Spinal cord (tissue), 10 donors: ENCODE data around the gene PCSK7. TPM values are rescaled to one million over a fixed set of nuclear protein-coding genes. Genes with fewer than 3 reads are reported as not detected.

Experiments used
- DNase-seq, 6 donors: peaks; one replicate each; pipeline versions ENCODE4 v3.0.0 to v3.0.0-alpha.2; 2013 to 2015; ENCODE audit warnings: low spot score in 6 of 6, low read depth in 4 of 6
- H3K27ac ChIP-seq: one replicate; pipeline ENCODE4 v1.5.1; 2013; ENCODE audit warnings: low read depth, low read length, control low read depth
- H3K27me3 ChIP-seq: one replicate; pipeline ENCODE4 v1.6.1; 2013; ENCODE audit warnings: low read length; ENCODE audit not compliant: control insufficient read depth, insufficient read depth
- H3K36me3 ChIP-seq: one replicate; pipeline ENCODE4 v1.6.1; 2013; ENCODE audit warnings: low read length; ENCODE audit not compliant: control insufficient read depth, insufficient read depth
- H3K4me1 ChIP-seq: one replicate; pipeline ENCODE4 v1.6.1; 2013; ENCODE audit warnings: low read length; ENCODE audit not compliant: control insufficient read depth, insufficient read depth
- H3K4me3 ChIP-seq: one replicate; pipeline ENCODE4 v1.5.1; 2013; ENCODE audit warnings: low read depth, low read length, control low read depth
- H3K9me3 ChIP-seq: one replicate; pipeline ENCODE4 v1.6.1; 2013; ENCODE audit warnings: low read length; ENCODE audit not compliant: control insufficient read depth, insufficient read depth
- WGBS: methylation state at CpG from one replicate; pipeline ENCODE4 v1.1.5; 2013; ENCODE audit warnings: missing lambda C conversion rate; ENCODE audit not compliant: insufficient coverage; 5-methylcytosine and 5-hydroxymethylcytosine counted together
- polyA plus RNA-seq, 2 donors: library from polyadenylated mRNA; unstranded; fragments of 120-200 nt; gene quantifications; one replicate each; pipeline ENCODE4 v1.2.1, GENCODE V29; 2013; ENCODE audit not compliant: insufficient read length in 2 of 2
- total RNA-seq, 2 donors: library from RNA; depleted of rRNA in 1 of 2; stranded (reverse); fragments of 120-200 nt in 1 of 2; fragments of >200 nt in 1 of 2; gene quantifications; one replicate each; pipeline versions ENCODE4 v1.2.3 to v1.2.4, GENCODE V29; 2013 to 2014
- donor health status: healthy.

Gene PCSK7
- total and polyA plus RNA-seq, 4 donors = 24.8 to 59.6 (median 32.7) TPM

DNA sequence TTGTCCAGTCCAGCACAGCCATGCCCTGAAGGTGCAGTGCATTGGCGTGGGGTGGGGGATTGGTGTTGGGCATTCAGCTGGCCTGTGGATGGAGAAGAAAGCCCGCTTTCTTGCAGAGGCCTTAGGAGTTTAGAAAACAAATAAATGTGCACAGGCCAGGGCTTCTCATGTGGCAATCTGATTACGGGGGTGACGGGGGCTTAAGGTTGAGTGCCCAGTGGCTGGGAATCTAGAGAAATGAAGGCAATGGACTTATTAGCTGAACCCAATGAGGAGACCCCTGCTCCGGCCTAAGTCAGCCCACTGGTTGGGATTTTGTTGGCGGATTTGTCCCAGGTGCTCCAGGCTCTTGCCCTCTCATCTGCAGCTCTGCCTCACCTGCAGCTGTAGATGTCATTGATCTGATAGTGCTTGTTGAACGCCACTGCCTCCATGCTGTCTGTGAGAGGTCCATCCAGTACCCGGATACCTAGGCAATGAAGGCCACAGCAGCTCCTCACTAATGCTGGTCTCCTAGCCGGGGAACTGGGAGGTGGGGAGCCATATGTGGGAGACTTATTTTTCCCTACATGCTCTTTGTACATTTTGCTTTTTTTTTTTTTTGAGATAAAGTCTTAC lies 6.2 kb downstream of the PCSK7 start:
- Histone ChIP-seq H3K27ac (no peak overlapping the region), H3K9me3 (no peaks in the 10 kb centered on the region), H3K27me3 (no peaks in the 10 kb centered on the region), H3K4me1 (peaks cover 22% of the 10 kb centered on the region), H3K4me3 (no peak overlapping the region), H3K36me3 (peaks cover 85% of the 10 kb centered on the region)
- WGBS = 93% methylated on average over 5 of the region's 9 CpGs
- DNase-seq = no peak

GRCh38 chr11:117223741-117224689 lies 7.9 kb downstream of the PCSK7 start:
- H3K27ac ChIP-seq = no peak overlapping the region
- no peaks in the 10 kb centered on the region for H3K9me3 ChIP-seq
- no peak for DNase-seq
- H3K36me3 ChIP-seq = peaks cover 89% of the 10 kb centered on the region
- H3K4me1 ChIP-seq = peaks cover 27% of the 10 kb centered on the region
- no peaks in the 10 kb centered on the region for H3K27me3 ChIP-seq
- 80% methylated on average over 9 of the region's 17 CpGs for WGBS
- H3K4me3 ChIP-seq = no peak overlapping the region

GRCh38 chr11:117222991-117223740 lies 8.7 kb downstream of the PCSK7 start:
- WGBS = 95% methylated on average over 10 of the region's 14 CpGs
- no peak overlapping the region for H3K27ac ChIP-seq
- no peak overlapping the region for H3K4me3 ChIP-seq
- no peaks in the 10 kb centered on the region for H3K27me3 ChIP-seq
- H3K9me3 ChIP-seq = no peaks in the 10 kb centered on the region
- peaks cover 27% of the 10 kb centered on the region for H3K4me1 ChIP-seq
- DNase-seq = no peak
- H3K36me3 ChIP-seq = peaks cover 88% of the 10 kb centered on the region

DNA sequence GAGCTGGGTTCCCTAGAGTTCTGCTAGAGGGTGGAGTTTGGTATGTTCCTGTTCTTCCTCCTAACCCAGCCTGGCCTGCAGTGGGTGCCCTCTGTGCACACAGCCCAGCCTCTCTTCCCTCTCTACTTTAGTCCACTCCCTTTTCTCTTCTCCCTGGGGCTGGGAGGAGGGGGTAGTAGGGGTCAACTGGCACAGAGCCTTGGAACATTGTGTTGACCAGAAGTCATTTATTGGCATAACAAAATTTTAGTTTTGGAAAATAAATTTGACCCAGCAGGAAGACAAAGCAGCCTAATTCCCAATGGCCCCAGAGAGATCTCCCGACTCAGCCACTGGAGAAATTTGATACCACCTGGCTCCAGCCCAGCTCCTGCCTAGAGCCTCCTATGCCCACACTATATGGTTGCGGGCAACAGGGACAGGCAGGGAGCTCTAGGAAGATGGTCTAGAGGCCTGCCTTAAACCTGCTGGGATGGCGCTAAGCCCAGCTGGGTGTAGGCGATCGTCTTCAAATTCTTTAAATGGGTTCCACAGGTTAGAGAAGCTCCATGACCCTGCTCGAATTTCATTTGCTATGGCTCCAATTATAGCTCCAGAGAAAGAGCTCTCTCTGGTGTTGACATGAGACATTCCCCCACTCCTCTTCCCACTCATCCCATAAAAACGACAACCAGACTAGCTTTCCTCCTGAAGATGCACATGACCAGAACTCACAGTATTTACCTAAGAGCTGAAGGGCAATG lies 9.9 kb downstream of the PCSK7 start:
- H3K4me3 ChIP-seq = no peak overlapping the region
- WGBS = 68% methylated on average over 6 of the region's 7 CpGs
- no peaks in the 10 kb centered on the region for H3K27me3 ChIP-seq
- H3K36me3 ChIP-seq = peaks cover 88% of the 10 kb centered on the region
- no peak for DNase-seq
- no peaks in the 10 kb centered on the region for H3K9me3 ChIP-seq
- peaks cover 27% of the 10 kb centered on the region for H3K4me1 ChIP-seq
- peak overlapping the region; percentile 75 for H3K27ac ChIP-seq

DNA sequence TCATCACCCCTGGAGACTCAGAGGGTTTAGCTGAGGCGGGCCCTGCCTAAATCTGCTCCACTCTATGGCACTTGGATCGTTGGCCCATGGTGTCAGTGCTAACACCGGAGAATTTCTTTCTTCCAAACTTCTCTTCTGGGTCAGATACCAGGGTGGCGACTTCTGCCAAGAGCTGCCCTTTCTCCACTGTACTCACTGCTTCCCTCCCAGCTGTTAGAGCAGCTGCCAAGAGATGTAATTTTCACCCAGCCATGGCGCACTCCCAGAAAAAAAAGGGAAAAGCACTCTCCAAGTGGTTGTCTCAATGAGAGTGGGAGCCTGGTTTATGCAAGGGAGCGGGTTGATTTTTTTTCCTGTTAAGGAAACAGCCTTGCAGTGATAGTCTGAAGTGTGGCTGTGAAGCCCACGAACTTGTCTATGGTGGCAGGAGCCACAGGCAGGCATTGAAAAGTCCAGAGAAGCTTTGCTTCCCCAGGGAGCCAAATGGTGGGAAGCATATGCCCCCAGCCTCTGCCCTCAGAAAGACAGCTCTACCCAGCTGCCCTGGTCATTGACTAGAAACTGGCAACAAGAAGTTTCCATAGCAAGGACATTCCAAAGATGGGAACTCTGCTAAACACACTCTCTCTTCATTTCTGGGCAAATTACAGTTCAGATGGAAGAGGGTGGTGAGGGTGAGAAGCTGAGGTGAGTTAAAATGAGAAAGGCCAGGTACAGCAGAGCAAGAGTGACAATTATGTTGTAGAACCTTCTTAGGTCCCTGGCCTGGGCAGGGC lies 10.7 kb downstream of the PCSK7 start:
- 49% methylated on average over 6 of the region's 7 CpGs for WGBS
- Histone ChIP-seq H3K27ac (peak overlapping the region; percentile 75), H3K36me3 (peaks cover 87% of the 10 kb centered on the region), H3K4me1 (peaks cover 24% of the 10 kb centered on the region), H3K27me3 (no peaks in the 10 kb centered on the region), H3K9me3 (no peaks in the 10 kb centered on the region), H3K4me3 (no peak overlapping the region)
- peak in 4 of 6 donors; percentile 18 to 84 (median 37) for DNase-seq

- Histone ChIP-seq H3K4me3 (no peak overlapping the region), H3K27ac (peak overlapping the region; percentile 75), H3K27me3 (no peaks in the 10 kb centered on the region), H3K9me3 (no peaks in the 10 kb centered on the region), H3K36me3 (peaks cover 87% of the 10 kb centered on the region), H3K4me1 (peaks cover 24% of the 10 kb centered on the region)
- 51% methylated on average over 9 of the region's 9 CpGs for whole genome bisulfite sequencing
- peak in 4 of 6 donors; percentile 13 to 89 (median 38) for DNase-seq
These were observed 11.3 kb downstream of the PCSK7 start for GRCh38 chr11:117220568-117220967.

DNA sequence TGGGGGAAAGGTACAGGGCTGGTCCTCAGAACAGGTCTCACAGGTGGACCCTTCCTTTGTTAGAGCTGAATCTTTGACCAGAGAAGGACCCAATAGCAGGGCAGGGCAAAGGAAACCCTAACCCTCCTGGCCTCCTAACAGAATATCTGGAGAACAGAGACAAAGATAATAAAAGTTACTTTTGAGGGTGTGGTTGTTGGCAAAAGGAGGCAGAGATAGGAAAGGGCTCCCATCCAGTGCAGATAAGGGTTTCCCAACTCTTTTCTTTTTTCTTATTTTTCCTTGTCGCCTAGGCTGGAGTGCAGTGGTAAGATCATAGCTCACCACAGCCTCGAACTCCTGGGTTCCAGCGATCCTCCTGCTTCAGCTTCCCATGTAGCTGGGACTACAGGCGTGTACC lies 11.9 kb downstream of the PCSK7 start:
- H3K4me1 ChIP-seq = peaks cover 24% of the 10 kb centered on the region
- H3K27me3 ChIP-seq = no peaks in the 10 kb centered on the region
- H3K9me3 ChIP-seq = no peaks in the 10 kb centered on the region
- WGBS = 98% methylated on average over 4 of the region's 4 CpGs
- DNase-seq = no peak
- peak overlapping the region; percentile 75 for H3K27ac ChIP-seq
- H3K4me3 ChIP-seq = no peak overlapping the region
- peaks cover 82% of the 10 kb centered on the region for H3K36me3 ChIP-seq

GRCh38 chr11:117219455-117219854 lies 12.4 kb downstream of the PCSK7 start:
- no peak overlapping the region for H3K27ac ChIP-seq
- no peaks in the 10 kb centered on the region for H3K27me3 ChIP-seq
- peaks cover 79% of the 10 kb centered on the region for H3K36me3 ChIP-seq
- no peaks in the 10 kb centered on the region for H3K9me3 ChIP-seq
- no peak overlapping the region for H3K4me3 ChIP-seq
- peaks cover 24% of the 10 kb centered on the region for H3K4me1 ChIP-seq
- 96% methylated on average over 8 of the region's 8 CpGs for WGBS
- DNase-seq = no peak
